Activated CD4-positive, alpha-beta T cell treated with anti-CD3 and anti-CD28 coated beads for 36 hours (primary cell): Measurements from ENCODE around the gene POLR1C. TPM values are rescaled to one million over a fixed set of nuclear protein-coding genes. Genes with fewer than 3 reads are reported as not detected.
"Not testable (repeated sequence)": the region's sequence is repeated elsewhere in the genome, so short reads cannot be mapped to it uniquely, and the experiment has no call there.

ENCODE experiments used
- ATAC-seq: fragments of 200-7000 bp; cut with Tn5 transposase; one replicate; pipeline ENCODE4 v1.10.0; 2021; ENCODE audit warnings: mild to moderate bottlenecking, moderate library complexity
- CTCF ChIA-PET: fragments of 350-600 bp; sonication (Branson Sonifier 250); formaldehyde crosslinking; loops from one replicate; lab custom pipeline; 2021; ENCODE audit warnings: antibody characterized with exemption; lab: Charles Lee
- POLR2A ChIA-PET: fragments of 350-600 bp; sonication (Branson Sonifier 250); formaldehyde crosslinking; loops from one replicate; lab custom pipeline; 2021; ENCODE audit warnings: antibody characterized with exemption, inconsistent platforms; lab: Charles Lee
- DNase-seq: peaks from one replicate; pipeline ENCODE4 v3.0.0-alpha.2; 2020
- H3K27ac Mint-ChIP-seq: one replicate; pipeline ENCODE4 v1.8.0; 2021; ENCODE audit warnings: mixed read lengths
- H3K27me3 Mint-ChIP-seq: one replicate; pipeline ENCODE4 v1.8.0; 2021; ENCODE audit warnings: mixed read lengths
- H3K36me3 Mint-ChIP-seq: one replicate; pipeline ENCODE4 v1.8.0; 2021; ENCODE audit warnings: low read depth, mixed read lengths
- H3K4me1 Mint-ChIP-seq: one replicate; pipeline ENCODE4 v1.8.0; 2021; ENCODE audit warnings: mixed read lengths
- H3K4me3 Mint-ChIP-seq: one replicate; pipeline ENCODE4 v1.8.0; 2021; ENCODE audit warnings: mild to moderate bottlenecking, moderate library complexity, mixed read lengths
- H3K9me3 Mint-ChIP-seq: one replicate; pipeline ENCODE4 v1.8.0; 2021; ENCODE audit warnings: low read depth, mixed read lengths
- intact Hi-C, 2 experiments: fragments of 100-400 bp; cut with DNase I in 1 of 2; cut with micrococcal nuclease in 1 of 2; formaldehyde crosslinking; loops; one replicate each; pipeline versions ENCODE4 v1.14.2 to v1.15.1; 2022 to 2024; cut with DNase I, micrococcal nuclease
- total RNA-seq, 2 experiments: library from RNA; stranded (reverse); gene quantifications; one replicate each; pipeline ENCODE4 v1.2.3, GENCODE V29; 2021

Gene POLR1C
- total RNA-seq, 2 experiments from 2014 or later, result 43.4 to 52.9 TPM

DNA sequence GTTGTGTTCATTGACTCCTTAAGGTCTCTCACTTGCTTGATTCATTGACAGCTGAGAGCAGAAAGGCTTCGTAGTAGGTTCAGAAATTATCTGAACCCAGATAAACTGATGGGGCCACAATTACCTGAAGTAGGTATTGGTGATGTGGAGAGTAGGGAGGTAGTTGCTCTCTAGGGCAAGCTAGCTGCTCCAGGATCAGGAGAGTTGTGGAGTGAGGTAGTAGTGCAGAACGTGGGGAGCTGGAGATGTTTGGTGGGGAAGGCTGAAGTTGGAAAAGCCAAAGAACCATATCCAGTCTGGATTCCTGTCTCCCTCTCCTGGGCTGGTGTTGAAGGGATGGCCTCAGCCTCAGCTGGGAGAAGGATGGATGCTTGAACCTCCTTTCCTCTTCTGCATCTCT is 23.7 kb upstream of the POLR1C start:
- Mint-ChIP-seq H3K4me1 (peaks cover 22% of the 10 kb centered on the region), H3K27me3 (no peaks in the 10 kb centered on the region), H3K27ac (no peak overlapping the region), H3K36me3 (peaks cover 4% of the 10 kb centered on the region), H3K9me3 (no peaks in the 10 kb centered on the region), H3K4me3 (no peak overlapping the region)
- no peak for DNase-seq
- ChIA-PET CTCF (interaction anchor here (0.6 to 6.9 kb wide), 9 partner anchors 8 to 264 kb away, joined by 3 to 65 read pairs (median 3); partner anchors contain the start of gene TJAP1), POLR2A (no interaction called here)
- ATAC-seq, result no peak
- intact Hi-C loops, result no loop called here

GRCh38 chr6:43493833-43494232 is 23.1 kb upstream of the POLR1C start:
- Mint-ChIP-seq H3K27ac (no peak overlapping the region), H3K9me3 (no peaks in the 10 kb centered on the region), H3K4me1 (peaks cover 22% of the 10 kb centered on the region), H3K36me3 (peaks cover 4% of the 10 kb centered on the region), H3K27me3 (no peaks in the 10 kb centered on the region), H3K4me3 (no peak overlapping the region)
- POLR2A ChIA-PET, result interaction anchor here (0.5 kb wide), 1 partner anchor 32 kb away, joined by 3 read pairs; no protein-coding TSS in a partner anchor
- ATAC-seq (no peak), DNase-seq (no peak)
- intact Hi-C loops, result no loop called here
- CTCF ChIA-PET, result interaction anchor here (0.6 to 6.9 kb wide), 7 partner anchors 8 to 229 kb away, joined by 3 to 65 read pairs (median 3); partner anchors contain the start of gene TJAP1

- Mint-ChIP-seq H3K4me1 (peaks cover 22% of the 10 kb centered on the region), H3K4me3 (no peak overlapping the region), H3K36me3 (peaks cover 4% of the 10 kb centered on the region), H3K27me3 (no peaks in the 10 kb centered on the region), H3K9me3 (no peaks in the 10 kb centered on the region), H3K27ac (no peak overlapping the region)
- ChIA-PET POLR2A (interaction anchor here (0.5 kb wide), 1 partner anchor 31 kb away, joined by 3 read pairs; no protein-coding TSS in a partner anchor), CTCF (interaction anchor here (0.8 to 6.9 kb wide), 3 partner anchors 11 to 151 kb away, joined by 3 to 65 read pairs (median 4); no protein-coding TSS in a partner anchor)
- DNase-seq (no peak), ATAC-seq (no peak)
- intact Hi-C loops, result no loop called here
These were observed 22.6 kb upstream of the POLR1C start for GRCh38 chr6:43494321-43494720.

- no peaks in the 10 kb centered on the region for H3K9me3 Mint-ChIP-seq
- peak overlapping the region; percentile 48 for H3K27ac Mint-ChIP-seq
- intact Hi-C loops, result no loop called here
- peaks cover 22% of the 10 kb centered on the region for H3K4me1 Mint-ChIP-seq
- peaks cover 8% of the 10 kb centered on the region for H3K36me3 Mint-ChIP-seq
- no peak overlapping the region for H3K4me3 Mint-ChIP-seq
- POLR2A ChIA-PET, result no interaction called here
- no peaks in the 10 kb centered on the region for H3K27me3 Mint-ChIP-seq
- DNase-seq (no peak), ATAC-seq (no peak)
- CTCF ChIA-PET, result interaction anchor here (0.7 to 6.9 kb wide), 3 partner anchors 11 to 108 kb away, joined by 3 to 65 read pairs (median 4); no protein-coding TSS in a partner anchor
These were observed 22.1 kb upstream of the POLR1C start for GRCh38 chr6:43494766-43495165.

DNA sequence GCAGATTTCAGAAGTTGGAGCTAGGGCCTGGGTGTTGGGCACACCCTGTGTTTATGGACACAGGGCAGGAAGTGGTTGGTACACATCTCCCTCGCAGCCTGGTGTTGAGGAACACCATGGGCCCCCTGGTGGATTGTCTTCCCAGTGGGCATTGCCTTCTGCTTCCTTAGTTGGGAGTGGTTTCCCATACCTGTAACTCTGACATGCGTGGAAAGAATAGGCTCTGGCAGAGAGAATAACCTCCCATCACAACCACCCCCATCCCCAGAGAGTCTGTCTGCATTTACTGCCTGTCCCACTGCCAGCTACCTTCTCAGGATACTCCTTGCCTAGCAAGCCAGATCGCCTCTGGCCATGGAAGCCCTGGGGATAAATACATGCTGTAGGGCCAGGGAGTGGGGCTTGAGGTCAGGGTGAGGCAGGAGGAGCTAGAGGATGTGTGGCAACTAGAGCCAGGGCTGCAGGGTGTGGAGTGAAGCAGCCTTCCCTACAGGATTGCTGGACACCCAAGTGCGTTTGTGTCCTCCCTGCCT is 21.4 kb upstream of the POLR1C start:
- DNase-seq, result no peak
- CTCF ChIA-PET, result interaction anchor here (0.7 to 6.9 kb wide), 4 partner anchors 10 to 109 kb away, joined by 3 to 65 read pairs (median 4); no protein-coding TSS in a partner anchor
- POLR2A ChIA-PET, result no interaction called here

GRCh38 chr6:43496370-43497128 is 20.3 kb upstream of the POLR1C start:
- peak; percentile 46 for DNase-seq
- Mint-ChIP-seq H3K27me3 (no peaks in the 10 kb centered on the region), H3K9me3 (no peaks in the 10 kb centered on the region), H3K27ac (no peak overlapping the region), H3K4me3 (no peak overlapping the region), H3K36me3 (peaks cover 6% of the 10 kb centered on the region), H3K4me1 (peaks cover 17% of the 10 kb centered on the region)
- intact Hi-C loops, result loop anchor here in 1 of 2 experiments (2.0 kb wide), 1 partner anchor 42 kb away; the partner anchor contains the start of gene DLK2
- POLR2A ChIA-PET, result no interaction called here
- CTCF ChIA-PET, result interaction anchor here (0.6 to 6.9 kb wide), 5 partner anchors 9 to 224 kb away, joined by 3 to 65 read pairs (median 3); partner anchors contain the start of gene LRRC73
- peak; percentile 45 for ATAC-seq

More for the DNA sequence above, 21.4 kb upstream of the POLR1C start:
- Mint-ChIP-seq H3K4me1 (peaks cover 17% of the 10 kb centered on the region), H3K36me3 (peaks cover 4% of the 10 kb centered on the region), H3K27me3 (no peaks in the 10 kb centered on the region), H3K27ac (peak overlapping the region; percentile 48), H3K9me3 (no peaks in the 10 kb centered on the region), H3K4me3 (no peak overlapping the region)
- no peak for ATAC-seq
- intact Hi-C loops, result no loop called here

- no peaks in the 10 kb centered on the region for H3K27me3 Mint-ChIP-seq
- CTCF ChIA-PET, result interaction anchor here (0.7 to 1.3 kb wide), 3 partner anchors 10 to 139 kb away, joined by 3 read pairs; partner anchors contain the start of gene LRRC73
- H3K9me3 Mint-ChIP-seq, result no peaks in the 10 kb centered on the region
- H3K27ac Mint-ChIP-seq, result no peak overlapping the region
- intact Hi-C loops, result loop anchor here in 1 of 2 experiments (2.0 kb wide), 1 partner anchor 42 kb away; the partner anchor contains the start of gene DLK2
- POLR2A ChIA-PET, result no interaction called here
- no peak for ATAC-seq
- no peak for DNase-seq
- H3K4me3 Mint-ChIP-seq, result no peak overlapping the region
- H3K4me1 Mint-ChIP-seq, result peaks cover 17% of the 10 kb centered on the region
- peaks cover 10% of the 10 kb centered on the region for H3K36me3 Mint-ChIP-seq
These were observed 19.8 kb upstream of the POLR1C start for GRCh38 chr6:43497129-43497396.

DNA sequence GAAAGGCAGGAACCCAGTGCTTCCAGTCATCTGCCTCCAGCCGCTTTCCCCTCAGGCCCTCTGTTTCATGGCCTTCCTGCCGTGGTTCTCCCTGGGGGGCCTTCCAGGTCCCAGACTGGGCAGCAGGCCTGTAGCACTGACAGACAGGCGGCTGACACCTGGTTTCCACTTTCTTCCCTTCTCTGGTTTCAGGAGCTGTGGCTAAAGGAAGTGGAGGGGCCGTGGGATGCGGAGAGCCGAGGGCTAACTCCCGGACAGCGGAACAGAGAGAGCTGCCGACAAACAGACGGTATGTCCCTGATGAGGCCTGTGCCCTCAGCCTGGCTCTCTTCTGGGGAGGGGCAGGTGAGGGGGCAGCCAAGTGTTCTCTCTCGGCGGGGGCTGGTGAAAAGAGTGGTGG is 19.2 kb upstream of the POLR1C start:
- H3K4me3 Mint-ChIP-seq, result no peak overlapping the region
- intact Hi-C loops, result loop anchor here in 1 of 2 experiments (2.0 kb wide), 1 partner anchor 43 kb away; the partner anchor contains the start of gene DLK2
- no peaks in the 10 kb centered on the region for H3K27me3 Mint-ChIP-seq
- ChIA-PET CTCF (interaction anchor here (1.1 kb wide), 1 partner anchor 9 kb away, joined by 3 read pairs; no protein-coding TSS in a partner anchor), POLR2A (no interaction called here)
- peaks cover 12% of the 10 kb centered on the region for H3K36me3 Mint-ChIP-seq
- ATAC-seq (no peak), DNase-seq (no peak)
- H3K9me3 Mint-ChIP-seq, result no peaks in the 10 kb centered on the region
- peaks cover 17% of the 10 kb centered on the region for H3K4me1 Mint-ChIP-seq
- H3K27ac Mint-ChIP-seq, result no peak overlapping the region

DNA sequence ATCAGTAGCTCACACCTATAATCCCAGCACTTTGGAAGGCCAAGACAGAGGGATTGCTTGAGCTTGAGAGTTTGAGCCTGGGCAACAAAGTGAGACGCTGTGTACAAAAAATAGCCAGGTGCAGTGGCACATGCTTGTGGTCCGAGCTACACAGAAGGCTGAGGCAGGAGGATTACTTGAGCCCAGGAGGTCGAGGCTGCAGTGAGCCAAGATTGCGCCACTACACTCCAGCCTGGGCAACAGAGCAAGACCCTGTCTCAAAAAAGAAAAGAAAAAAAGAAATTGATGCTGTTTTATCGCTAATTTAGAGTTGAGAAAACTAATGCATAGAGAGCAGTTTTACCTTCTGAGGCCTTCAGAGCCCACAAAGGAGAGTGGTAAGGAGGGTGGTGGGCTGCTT is 18.6 kb upstream of the POLR1C start:
- H3K4me1 Mint-ChIP-seq, result peaks cover 14% of the 10 kb centered on the region
- H3K4me3 Mint-ChIP-seq, DNase-seq, H3K9me3 Mint-ChIP-seq, H3K27ac Mint-ChIP-seq, POLR2A ChIA-PET, ATAC-seq, H3K27me3 Mint-ChIP-seq, intact Hi-C loops: not testable (repeated sequence)
- H3K36me3 Mint-ChIP-seq, result peaks cover 14% of the 10 kb centered on the region
- CTCF ChIA-PET, result interaction anchor here (1.1 kb wide), 1 partner anchor 9 kb away, joined by 3 read pairs; no protein-coding TSS in a partner anchor

GRCh38 chr6:43499028-43499815 is 17.7 kb upstream of the POLR1C start:
- peaks cover 9% of the 10 kb centered on the region for H3K4me1 Mint-ChIP-seq
- H3K27me3 Mint-ChIP-seq, result no peaks in the 10 kb centered on the region
- H3K4me3 Mint-ChIP-seq, result no peak overlapping the region
- ChIA-PET POLR2A (no interaction called here), CTCF (interaction anchor here (0.7 kb wide), 1 partner anchor 53 kb away, joined by 3 read pairs; no protein-coding TSS in a partner anchor)
- H3K9me3 Mint-ChIP-seq, result no peaks in the 10 kb centered on the region
- H3K27ac Mint-ChIP-seq, result no peak overlapping the region
- DNase-seq, result no peak
- intact Hi-C loops, result no loop called here
- peaks cover 18% of the 10 kb centered on the region for H3K36me3 Mint-ChIP-seq
- no peak for ATAC-seq

DNA sequence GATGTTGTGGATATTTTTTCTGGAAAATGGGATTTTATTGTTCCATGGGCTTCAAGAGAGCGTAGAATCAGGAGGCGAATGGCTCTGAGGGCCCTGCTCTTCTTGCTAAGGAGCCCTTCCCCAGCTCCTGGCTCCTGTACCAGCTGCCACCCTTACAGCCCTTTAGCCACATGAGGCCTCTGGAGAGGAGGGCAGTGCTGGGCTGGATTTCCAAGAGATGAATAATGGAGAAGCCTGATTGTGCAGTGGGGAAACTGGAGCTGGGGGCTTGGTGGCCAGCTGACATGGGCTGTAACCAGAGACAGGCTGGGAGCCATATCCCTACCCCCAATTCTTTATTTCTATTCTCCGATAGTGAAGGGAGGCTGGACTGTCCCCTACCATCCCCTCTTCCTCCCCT is 16.0 kb upstream of the POLR1C start:
- no peak for ATAC-seq
- Mint-ChIP-seq H3K4me3 (no peak overlapping the region), H3K27me3 (no peaks in the 10 kb centered on the region), H3K27ac (no peak overlapping the region), H3K9me3 (no peaks in the 10 kb centered on the region), H3K36me3 (peaks cover 20% of the 10 kb centered on the region), H3K4me1 (no peaks in the 10 kb centered on the region)
- DNase-seq, result no peak
- ChIA-PET POLR2A (no interaction called here), CTCF (interaction anchor here (0.6 to 1.2 kb wide), 5 partner anchors 8 to 128 kb away, joined by 3 to 4 read pairs (median 3); partner anchors contain the start of gene LRRC73)
- intact Hi-C loops, result no loop called here
